Thyroid gland (tissue), 4 donors: ENCODE results near the gene CSNK1E. TPM values are rescaled to one million over a fixed set of nuclear protein-coding genes. Genes with fewer than 3 reads are reported as not detected.

Experiments
- DNase-seq, 2 donors: peaks; one replicate each; pipeline ENCODE4 v3.0.0-alpha.2; 2019
- H3K27ac ChIP-seq, 3 donors: fragments of 200-600 bp; sonication (generic); 1 replicate in 2 of 3; 2 replicates in 1 of 3; pipeline ENCODE4 v1.5.1; 2016 to 2019; ENCODE audit warnings: mild to moderate bottlenecking in 1 of 3, moderate library complexity in 1 of 3
- H3K27me3 ChIP-seq: fragments of 200-600 bp; sonication (generic); one replicate; pipeline ENCODE4 v1.5.1; 2019
- H3K36me3 ChIP-seq, 2 donors: fragments of 200-600 bp; sonication (generic); one replicate each; pipeline ENCODE4 v1.5.1; 2016 to 2019
- H3K4me1 ChIP-seq, 2 donors: fragments of 200-600 bp; sonication (generic); one replicate each; pipeline ENCODE4 v1.5.1; 2017 to 2019
- H3K4me3 ChIP-seq, 3 donors: fragments of 200-600 bp; sonication (generic); replicated peaks in 1 of 3; 1 replicate in 2 of 3; 2 replicates in 1 of 3; pipeline ENCODE4 v1.5.1; 2016; ENCODE audit warnings: mild to moderate bottlenecking in 1 of 3
- H3K9me3 ChIP-seq: fragments of 200-600 bp; sonication (generic); one replicate; pipeline ENCODE4 v1.5.1; 2017
- POLR2A ChIP-seq, 2 donors: fragments of 450-650 bp; IDR thresholded peaks; one replicate each; pipeline ENCODE4 v1.6.1; 2017; ENCODE audit warnings: antibody characterized with exemption in 2 of 2, mild to moderate bottlenecking in 2 of 2, moderate library complexity in 1 of 2
- WGBS, 2 donors: methylation state at CpG; one replicate each; pipeline ENCODE4 v1.1.5; 2017; 5-methylcytosine and 5-hydroxymethylcytosine counted together
- intact Hi-C: fragments of 100-400 bp; cut with DNase I; formaldehyde crosslinking; loops from one replicate; pipeline ENCODE4 v1.15.1; 2023
- total RNA-seq, 4 donors: library from RNA; depleted of rRNA; stranded (reverse); fragments of >200 nt; gene quantifications; one replicate each; pipeline ENCODE4 v1.2.3, GENCODE V29; 2016
- TF ChIP-seq, protein P1 (sequence below), 6 experiments: fragments of 200-600 bp in 3 of 6; fragments of 450-650 bp in 3 of 6; sonication (generic) in 3 of 6; IDR thresholded peaks; one replicate each; pipeline ENCODE4 v1.5.1; 2016 to 2019; ENCODE audit warnings: antibody characterized with exemption in 6 of 6, mild to moderate bottlenecking in 2 of 6, inconsistent platforms in 1 of 6, moderate library complexity in 1 of 6

CSNK1E gene
- total RNA-seq, 4 donors from 2014 or later = 53.2 to 98.4 (median 69.5) TPM

DNA sequence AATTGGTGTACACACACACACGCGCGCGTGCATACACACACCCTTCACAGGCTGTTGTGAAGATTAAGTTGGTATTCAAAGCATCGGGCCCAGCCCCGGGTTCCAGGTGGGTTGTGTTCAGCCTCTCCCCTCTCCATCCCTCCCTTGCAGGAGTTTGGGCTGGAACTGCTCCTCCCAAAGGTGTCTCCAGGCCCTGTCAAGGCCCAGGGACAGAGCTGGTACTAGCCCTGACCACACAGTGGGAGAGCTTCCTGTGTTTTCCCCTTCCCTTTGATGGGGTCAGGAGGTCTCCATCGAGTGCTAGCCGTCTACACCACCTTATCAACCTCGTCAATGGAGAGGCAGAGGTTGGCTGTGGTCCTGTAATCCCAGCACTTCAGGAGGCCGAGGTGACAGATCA lies 36.5 kb upstream of the CSNK1E start:
- TF ChIP-seq POLR2A (IDR thresholded peaks at IDR 0.05) = no peak
- TF ChIP-seq, protein P1, sequence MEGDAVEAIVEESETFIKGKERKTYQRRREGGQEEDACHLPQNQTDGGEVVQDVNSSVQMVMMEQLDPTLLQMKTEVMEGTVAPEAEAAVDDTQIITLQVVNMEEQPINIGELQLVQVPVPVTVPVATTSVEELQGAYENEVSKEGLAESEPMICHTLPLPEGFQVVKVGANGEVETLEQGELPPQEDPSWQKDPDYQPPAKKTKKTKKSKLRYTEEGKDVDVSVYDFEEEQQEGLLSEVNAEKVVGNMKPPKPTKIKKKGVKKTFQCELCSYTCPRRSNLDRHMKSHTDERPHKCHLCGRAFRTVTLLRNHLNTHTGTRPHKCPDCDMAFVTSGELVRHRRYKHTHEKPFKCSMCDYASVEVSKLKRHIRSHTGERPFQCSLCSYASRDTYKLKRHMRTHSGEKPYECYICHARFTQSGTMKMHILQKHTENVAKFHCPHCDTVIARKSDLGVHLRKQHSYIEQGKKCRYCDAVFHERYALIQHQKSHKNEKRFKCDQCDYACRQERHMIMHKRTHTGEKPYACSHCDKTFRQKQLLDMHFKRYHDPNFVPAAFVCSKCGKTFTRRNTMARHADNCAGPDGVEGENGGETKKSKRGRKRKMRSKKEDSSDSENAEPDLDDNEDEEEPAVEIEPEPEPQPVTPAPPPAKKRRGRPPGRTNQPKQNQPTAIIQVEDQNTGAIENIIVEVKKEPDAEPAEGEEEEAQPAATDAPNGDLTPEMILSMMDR (IDR thresholded peaks at IDR 0.05) = no peak
- Histone ChIP-seq H3K4me1 (peaks cover 5 to 7% of the 10 kb centered on the region in 2 donors), H3K27ac (peak overlapping the region in 2 of 3 donors; percentile 1 to 22), H3K36me3 (no peaks in the 10 kb centered on the region), H3K9me3 (no peaks in the 10 kb centered on the region), H3K4me3 (no peak overlapping the region), H3K27me3 (no peaks in the 10 kb centered on the region)
- WGBS, 2 donors = 73 to 84% methylated on average over 9 to 10 of the region's 10 CpGs
- intact Hi-C loops = loop anchor here (2.0 to 5.0 kb wide), 3 partner anchors 219 to 301 kb away; partner anchors contain the start of genes BAIAP2L2 and DMC1
- peak; percentile 32 to 35 for DNase-seq

GRCh38 chr22:38353142-38353629 lies 36.0 kb upstream of the CSNK1E start:
- no peaks in the 10 kb centered on the region for H3K27me3 ChIP-seq
- H3K4me3 ChIP-seq = no peak overlapping the region
- TF ChIP-seq, protein P1 (IDR thresholded peaks at IDR 0.05) = peak; percentile 72 to 99 (median 96)
- no peak for TF ChIP-seq POLR2A (IDR thresholded peaks at IDR 0.05)
- H3K27ac ChIP-seq = peak overlapping the region in 1 of 3 donors; percentile 1
- H3K4me1 ChIP-seq = peaks cover 5 to 7% of the 10 kb centered on the region in 2 donors
- intact Hi-C loops = loop anchor here (2.0 to 5.0 kb wide), 3 partner anchors 219 to 300 kb away; partner anchors contain the start of genes BAIAP2L2 and DMC1
- H3K9me3 ChIP-seq = no peaks in the 10 kb centered on the region
- peak; percentile 68 to 70 for DNase-seq
- 5 to 28% methylated on average over 10 to 26 of the region's 33 CpGs for WGBS, 2 donors
- H3K36me3 ChIP-seq = no peaks in the 10 kb centered on the region

- no peaks in the 10 kb centered on the region for H3K9me3 ChIP-seq
- H3K4me1 ChIP-seq = peaks cover 5 to 7% of the 10 kb centered on the region in 2 donors
- no peak overlapping the region for H3K27ac ChIP-seq
- H3K4me3 ChIP-seq = no peak overlapping the region
- no peaks in the 10 kb centered on the region for H3K27me3 ChIP-seq
- intact Hi-C loops = loop anchor here (2.0 to 5.0 kb wide), 3 partner anchors 220 to 300 kb away; partner anchors contain the start of genes BAIAP2L2 and DMC1
- no peaks in the 10 kb centered on the region for H3K36me3 ChIP-seq
- no peak for TF ChIP-seq POLR2A (IDR thresholded peaks at IDR 0.05)
- TF ChIP-seq, protein P1 (IDR thresholded peaks at IDR 0.05) = no peak
- WGBS, 2 donors = 75 to 93% methylated on average over 3 to 4 of the region's 4 CpGs
- DNase-seq = no peak
Measured at GRCh38 chr22:38352436-38352835, 35.2 kb upstream of the CSNK1E start.

- intact Hi-C loops = loop anchor here (5.0 kb wide), 2 partner anchors 222 to 238 kb away; partner anchors contain the start of genes BAIAP2L2 and DMC1
- Histone ChIP-seq H3K36me3 (no peaks in the 10 kb centered on the region), H3K9me3 (no peaks in the 10 kb centered on the region), H3K27me3 (no peaks in the 10 kb centered on the region), H3K27ac (no peak overlapping the region), H3K4me1 (peaks cover 5 to 7% of the 10 kb centered on the region in 2 donors), H3K4me3 (no peak overlapping the region)
- no peak for DNase-seq
- 84 to 90% methylated on average over 9 of the region's 9 CpGs for WGBS, 2 donors
- TF ChIP-seq, protein P1 (IDR thresholded peaks at IDR 0.05) = no peak
- TF ChIP-seq POLR2A (IDR thresholded peaks at IDR 0.05) = no peak
Measured at GRCh38 chr22:38350444-38351359, 33.5 kb upstream of the CSNK1E start.
